Measurements from ENCODE around the gene IPMK. TPM values are rescaled to one million over a fixed set of nuclear protein-coding genes. Genes with fewer than 3 reads are reported as not detected.

IPMK gene
- total RNA-seq, 1 experiment from 2014 or later = 5.2 TPM

DNA sequence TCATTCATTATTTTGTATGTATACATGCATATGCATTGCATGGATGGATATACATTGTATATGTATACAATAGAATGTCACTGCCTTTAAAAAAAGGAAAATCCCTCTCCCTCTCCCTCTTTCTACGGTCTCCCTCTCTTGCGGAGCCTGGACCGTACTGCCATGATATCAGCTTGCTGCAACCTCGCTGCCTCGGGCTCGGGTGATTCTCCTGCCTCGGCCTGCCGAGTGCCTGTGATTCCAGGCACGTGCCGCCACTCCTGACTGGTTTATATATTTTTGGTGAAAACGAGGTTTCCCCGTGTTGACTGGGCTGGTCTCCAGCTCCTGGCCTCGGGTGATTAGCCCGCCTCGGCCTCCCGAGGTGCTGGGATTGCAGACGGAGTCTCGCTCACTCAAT lies 24.4 kb downstream of the IPMK start:
- ChIA-PET CTCF (no interaction called here), POLR2A (no interaction called here)
- Mint-ChIP-seq H3K9me3 (ENCODE audit: unreplicated experiment) (no peaks in the 10 kb centered on the region), H3K36me3 (ENCODE audit: insufficient read depth, unreplicated experiment) (peaks cover 7% of the 10 kb centered on the region), H3K4me3 (ENCODE audit: unreplicated experiment) (no peak overlapping the region), H3K27me3 (ENCODE audit: insufficient read depth, unreplicated experiment) (no peaks in the 10 kb centered on the region), H3K27ac (ENCODE audit: low read depth, unreplicated experiment) (no peak overlapping the region), H3K4me1 (ENCODE audit: insufficient read depth, unreplicated experiment) (peaks cover 17% of the 10 kb centered on the region)
- no peak for DNase-seq (ENCODE audit: unreplicated experiment)
- BruUV-seq (replicated peaks) = no TSS peak
- TF ChIP-seq, protein P1, sequence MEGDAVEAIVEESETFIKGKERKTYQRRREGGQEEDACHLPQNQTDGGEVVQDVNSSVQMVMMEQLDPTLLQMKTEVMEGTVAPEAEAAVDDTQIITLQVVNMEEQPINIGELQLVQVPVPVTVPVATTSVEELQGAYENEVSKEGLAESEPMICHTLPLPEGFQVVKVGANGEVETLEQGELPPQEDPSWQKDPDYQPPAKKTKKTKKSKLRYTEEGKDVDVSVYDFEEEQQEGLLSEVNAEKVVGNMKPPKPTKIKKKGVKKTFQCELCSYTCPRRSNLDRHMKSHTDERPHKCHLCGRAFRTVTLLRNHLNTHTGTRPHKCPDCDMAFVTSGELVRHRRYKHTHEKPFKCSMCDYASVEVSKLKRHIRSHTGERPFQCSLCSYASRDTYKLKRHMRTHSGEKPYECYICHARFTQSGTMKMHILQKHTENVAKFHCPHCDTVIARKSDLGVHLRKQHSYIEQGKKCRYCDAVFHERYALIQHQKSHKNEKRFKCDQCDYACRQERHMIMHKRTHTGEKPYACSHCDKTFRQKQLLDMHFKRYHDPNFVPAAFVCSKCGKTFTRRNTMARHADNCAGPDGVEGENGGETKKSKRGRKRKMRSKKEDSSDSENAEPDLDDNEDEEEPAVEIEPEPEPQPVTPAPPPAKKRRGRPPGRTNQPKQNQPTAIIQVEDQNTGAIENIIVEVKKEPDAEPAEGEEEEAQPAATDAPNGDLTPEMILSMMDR (IDR thresholded peaks at IDR 0.05; ENCODE audit: unreplicated experiment) = no peak
- intact Hi-C loops (cut with micrococcal nuclease) = no loop called here

DNA sequence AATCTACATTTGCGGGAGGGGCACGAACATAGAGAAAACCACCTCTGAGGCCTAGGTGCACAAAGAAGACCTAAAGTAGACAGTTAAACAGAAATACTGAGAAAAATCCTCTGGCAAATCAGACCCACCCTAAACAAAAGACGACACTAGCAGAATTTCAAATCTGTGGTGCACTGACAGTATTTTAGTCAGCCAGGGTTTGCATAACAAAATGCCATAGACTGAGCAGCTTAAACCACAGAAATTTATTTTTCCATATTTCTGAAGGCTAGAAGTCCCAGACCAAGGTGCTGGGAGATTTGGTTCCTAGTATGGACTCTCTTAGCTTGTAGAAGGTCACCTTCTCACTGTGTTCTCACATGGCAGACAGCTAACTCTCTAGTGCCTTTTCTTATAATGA lies 26.3 kb downstream of the IPMK start:
- Mint-ChIP-seq H3K27me3 (ENCODE audit: insufficient read depth, unreplicated experiment) (no peaks in the 10 kb centered on the region), H3K36me3 (ENCODE audit: insufficient read depth, unreplicated experiment) (peaks cover 8% of the 10 kb centered on the region), H3K27ac (ENCODE audit: low read depth, unreplicated experiment) (no peak overlapping the region), H3K4me1 (ENCODE audit: insufficient read depth, unreplicated experiment) (peaks cover 30% of the 10 kb centered on the region), H3K4me3 (ENCODE audit: unreplicated experiment) (no peak overlapping the region), H3K9me3 (ENCODE audit: unreplicated experiment) (no peaks in the 10 kb centered on the region)
- ChIA-PET CTCF (interaction anchor here (0.6 kb wide), 1 partner anchor 59 kb away, joined by 3 read pairs; no protein-coding TSS in a partner anchor), POLR2A (no interaction called here)
- BruUV-seq (replicated peaks) = no TSS peak
- intact Hi-C loops (cut with micrococcal nuclease) = no loop called here
- no peak for DNase-seq (ENCODE audit: unreplicated experiment)
- TF ChIP-seq, protein P1 (IDR thresholded peaks at IDR 0.05; ENCODE audit: unreplicated experiment) = no peak

DNA sequence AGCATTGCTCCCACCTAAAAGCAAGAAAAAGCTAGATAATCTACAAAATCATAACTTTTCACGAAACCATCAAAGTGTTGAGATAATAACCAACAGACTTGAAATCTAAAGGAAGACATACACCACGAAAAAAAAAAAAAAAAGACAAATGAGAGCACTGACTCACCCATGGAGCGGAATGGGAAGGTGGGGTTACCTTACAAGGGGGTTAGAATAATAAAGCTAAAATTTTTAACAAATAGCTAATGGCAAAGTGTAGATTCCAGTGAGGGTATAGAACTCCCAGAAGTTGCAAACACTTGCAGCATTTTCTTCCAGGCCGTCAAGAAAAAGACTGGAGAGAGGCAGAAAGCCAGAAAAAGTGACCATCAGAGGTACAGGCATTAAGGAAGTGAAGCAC lies 27.2 kb downstream of the IPMK start:
- peaks cover 30% of the 10 kb centered on the region for H3K4me1 Mint-ChIP-seq (ENCODE audit: insufficient read depth, unreplicated experiment)
- H3K4me3 Mint-ChIP-seq (ENCODE audit: unreplicated experiment) = no peak overlapping the region
- ChIA-PET POLR2A (interaction anchor here (0.6 to 0.9 kb wide), 3 partner anchors 26 to 754 kb away, joined by 3 to 4 read pairs (median 3); partner anchors contain the start of gene CISD1), CTCF (interaction anchor here (0.7 to 1.3 kb wide), 3 partner anchors 51 to 193 kb away, joined by 3 to 6 read pairs (median 4); no protein-coding TSS in a partner anchor)
- BruUV-seq (replicated peaks) = no TSS peak
- H3K9me3 Mint-ChIP-seq (ENCODE audit: unreplicated experiment) = no peaks in the 10 kb centered on the region
- TF ChIP-seq, protein P1 (IDR thresholded peaks at IDR 0.05; ENCODE audit: unreplicated experiment) = no peak
- no peaks in the 10 kb centered on the region for H3K27me3 Mint-ChIP-seq (ENCODE audit: insufficient read depth, unreplicated experiment)
- peaks cover 15% of the 10 kb centered on the region for H3K36me3 Mint-ChIP-seq (ENCODE audit: insufficient read depth, unreplicated experiment)
- H3K27ac Mint-ChIP-seq (ENCODE audit: low read depth, unreplicated experiment) = peak overlapping the region; percentile 82
- intact Hi-C loops (cut with micrococcal nuclease) = no loop called here
- DNase-seq (ENCODE audit: unreplicated experiment) = no peak

- H3K4me3 Mint-ChIP-seq (ENCODE audit: unreplicated experiment) = no peak overlapping the region
- H3K36me3 Mint-ChIP-seq (ENCODE audit: insufficient read depth, unreplicated experiment) = peaks cover 24% of the 10 kb centered on the region
- intact Hi-C loops (cut with micrococcal nuclease) = no loop called here
- BruUV-seq (replicated peaks) = no TSS peak
- H3K27ac Mint-ChIP-seq (ENCODE audit: low read depth, unreplicated experiment) = peak overlapping the region; percentile 82
- POLR2A ChIA-PET = interaction anchor here (0.7 to 1.4 kb wide), 3 partner anchors 17 to 29 kb away, joined by 3 to 6 read pairs (median 3); partner anchors contain the start of gene CISD1
- CTCF ChIA-PET = interaction anchor here (0.5 to 1.3 kb wide), 7 partner anchors 16 to 86 kb away, joined by 3 to 7 read pairs (median 3); no protein-coding TSS in a partner anchor
- DNase-seq (ENCODE audit: unreplicated experiment) = peak; percentile 25
- peaks cover 30% of the 10 kb centered on the region for H3K4me1 Mint-ChIP-seq (ENCODE audit: insufficient read depth, unreplicated experiment)
- no peaks in the 10 kb centered on the region for H3K27me3 Mint-ChIP-seq (ENCODE audit: insufficient read depth, unreplicated experiment)
- no peaks in the 10 kb centered on the region for H3K9me3 Mint-ChIP-seq (ENCODE audit: unreplicated experiment)
- TF ChIP-seq, protein P1 (IDR thresholded peaks at IDR 0.05; ENCODE audit: unreplicated experiment) = no peak
These were observed 28.0 kb downstream of the IPMK start for GRCh38 chr10:58239561-58240169.
